Ascending aorta (tissue), 2 donors: Measurements from ENCODE around the gene STPG1. TPM values are rescaled to one million over a fixed set of nuclear protein-coding genes. Genes with fewer than 3 reads are reported as not detected.

Experiments used
- DNase-seq, 2 donors: peaks; one replicate each; pipeline ENCODE4 v3.0.0-alpha.2; 2019; ENCODE audit warnings: low spot score in 2 of 2
- H3K27ac ChIP-seq, 2 donors: fragments of 200-600 bp; sonication (generic); one replicate each; pipeline ENCODE4 v1.5.1; 2016 to 2017; ENCODE audit warnings: mild to moderate bottlenecking in 1 of 2
- H3K27me3 ChIP-seq: fragments of 200-600 bp; sonication (generic); one replicate; pipeline ENCODE4 v1.5.1; 2017
- H3K36me3 ChIP-seq, 2 donors: fragments of 200-600 bp; sonication (generic); one replicate each; pipeline ENCODE4 v1.5.1; 2016
- H3K4me1 ChIP-seq, 2 donors: fragments of 200-600 bp; sonication (generic); one replicate each; pipeline ENCODE4 v1.5.1; 2016 to 2017; ENCODE audit warnings: mild to moderate bottlenecking in 1 of 2
- H3K4me3 ChIP-seq, 2 donors: fragments of 200-600 bp; sonication (generic); one replicate each; pipeline ENCODE4 v1.5.1; 2016 to 2017; ENCODE audit warnings: mild to moderate bottlenecking in 1 of 2
- H3K9me3 ChIP-seq, 2 donors: fragments of 200-600 bp; sonication (generic); one replicate each; pipeline ENCODE4 v1.5.1; 2016
- intact Hi-C: fragments of 100-400 bp; cut with DNase I; formaldehyde crosslinking; loops from one replicate; pipeline ENCODE4 v1.15.1; 2023
- total RNA-seq: library from RNA; depleted of rRNA; stranded (reverse); fragments of >200 nt; gene quantifications from one replicate; pipeline ENCODE4 v1.1.0, GENCODE V29; 2016
- TF ChIP-seq, protein P1 (sequence below), 3 experiments: fragments of 200-600 bp in 2 of 3; fragments of 450-650 bp in 1 of 3; sonication (generic) in 2 of 3; IDR thresholded peaks; one replicate each; pipeline ENCODE4 v1.5.1; 2016 to 2019; ENCODE audit warnings: antibody characterized with exemption in 3 of 3, mild to moderate bottlenecking in 1 of 3, moderate library complexity in 1 of 3

The STPG1 gene
- total RNA-seq, 1 donor from 2014 or later = 11.0 TPM

- no peak for DNase-seq
- no peaks in the 10 kb centered on the region for H3K9me3 ChIP-seq
- no peaks in the 10 kb centered on the region for H3K36me3 ChIP-seq
- H3K27ac ChIP-seq = no peak overlapping the region
- no peaks in the 10 kb centered on the region for H3K27me3 ChIP-seq
- no peaks in the 10 kb centered on the region for H3K4me1 ChIP-seq
- TF ChIP-seq, protein P1, sequence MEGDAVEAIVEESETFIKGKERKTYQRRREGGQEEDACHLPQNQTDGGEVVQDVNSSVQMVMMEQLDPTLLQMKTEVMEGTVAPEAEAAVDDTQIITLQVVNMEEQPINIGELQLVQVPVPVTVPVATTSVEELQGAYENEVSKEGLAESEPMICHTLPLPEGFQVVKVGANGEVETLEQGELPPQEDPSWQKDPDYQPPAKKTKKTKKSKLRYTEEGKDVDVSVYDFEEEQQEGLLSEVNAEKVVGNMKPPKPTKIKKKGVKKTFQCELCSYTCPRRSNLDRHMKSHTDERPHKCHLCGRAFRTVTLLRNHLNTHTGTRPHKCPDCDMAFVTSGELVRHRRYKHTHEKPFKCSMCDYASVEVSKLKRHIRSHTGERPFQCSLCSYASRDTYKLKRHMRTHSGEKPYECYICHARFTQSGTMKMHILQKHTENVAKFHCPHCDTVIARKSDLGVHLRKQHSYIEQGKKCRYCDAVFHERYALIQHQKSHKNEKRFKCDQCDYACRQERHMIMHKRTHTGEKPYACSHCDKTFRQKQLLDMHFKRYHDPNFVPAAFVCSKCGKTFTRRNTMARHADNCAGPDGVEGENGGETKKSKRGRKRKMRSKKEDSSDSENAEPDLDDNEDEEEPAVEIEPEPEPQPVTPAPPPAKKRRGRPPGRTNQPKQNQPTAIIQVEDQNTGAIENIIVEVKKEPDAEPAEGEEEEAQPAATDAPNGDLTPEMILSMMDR (IDR thresholded peaks at IDR 0.05) = no peak
- intact Hi-C loops = no loop called here
- H3K4me3 ChIP-seq = no peak overlapping the region
These were observed 83.6 kb downstream of the STPG1 start for GRCh38 chr1:24329797-24330543.

GRCh38 chr1:24329331-24329730 lies 84.3 kb downstream of the STPG1 start:
- TF ChIP-seq, protein P1 (IDR thresholded peaks at IDR 0.05) = no peak
- no peak for DNase-seq
- intact Hi-C loops = no loop called here

GRCh38 chr1:24327891-24328290 lies 85.7 kb downstream of the STPG1 start:
- no peaks in the 10 kb centered on the region for H3K4me1 ChIP-seq
- no peak for DNase-seq
- TF ChIP-seq, protein P1 (IDR thresholded peaks at IDR 0.05) = no peak
- intact Hi-C loops = no loop called here
- no peaks in the 10 kb centered on the region for H3K36me3 ChIP-seq
- H3K27me3 ChIP-seq = no peaks in the 10 kb centered on the region
- H3K27ac ChIP-seq = no peak overlapping the region
- no peak overlapping the region for H3K4me3 ChIP-seq
- no peaks in the 10 kb centered on the region for H3K9me3 ChIP-seq

More at GRCh38 chr1:24329331-24329730, 84.3 kb downstream of the STPG1 start:
- Histone ChIP-seq H3K36me3 (no peaks in the 10 kb centered on the region), H3K27ac (no peak overlapping the region), H3K4me3 (no peak overlapping the region), H3K27me3 (no peaks in the 10 kb centered on the region), H3K9me3 (no peaks in the 10 kb centered on the region), H3K4me1 (no peaks in the 10 kb centered on the region)

DNA sequence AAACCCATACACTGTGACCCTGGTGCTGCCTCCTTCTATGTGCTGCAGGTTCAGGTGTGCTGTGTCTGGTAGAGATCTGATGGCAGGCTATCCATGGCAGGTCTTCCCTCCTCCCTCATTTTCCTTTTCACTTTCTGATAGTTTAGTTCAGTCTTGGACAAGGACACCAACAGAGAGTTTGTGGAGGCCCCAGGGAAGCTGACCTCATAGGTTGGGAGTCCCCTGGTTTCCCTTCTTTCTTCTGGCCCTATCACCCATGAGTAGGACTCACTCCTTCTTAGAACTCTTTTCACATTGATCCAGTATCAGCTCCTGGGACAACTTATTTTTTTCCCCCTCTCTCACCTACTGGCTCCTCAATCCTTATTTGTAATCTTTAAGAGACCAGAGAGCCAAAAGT lies 86.1 kb downstream of the STPG1 start:
- TF ChIP-seq, protein P1 (IDR thresholded peaks at IDR 0.05) = no peak
- intact Hi-C loops = no loop called here
- Histone ChIP-seq H3K27ac (no peak overlapping the region), H3K36me3 (no peaks in the 10 kb centered on the region), H3K27me3 (no peaks in the 10 kb centered on the region), H3K4me1 (no peaks in the 10 kb centered on the region), H3K9me3 (no peaks in the 10 kb centered on the region), H3K4me3 (no peak overlapping the region)
- DNase-seq = no peak

GRCh38 chr1:24325587-24326449 lies 87.8 kb downstream of the STPG1 start:
- TF ChIP-seq, protein P1 (IDR thresholded peaks at IDR 0.05) = no peak
- intact Hi-C loops = no loop called here
- no peak overlapping the region for H3K4me3 ChIP-seq
- no peak for DNase-seq
- H3K27ac ChIP-seq = no peak overlapping the region
- no peaks in the 10 kb centered on the region for H3K9me3 ChIP-seq
- H3K36me3 ChIP-seq = no peaks in the 10 kb centered on the region
- no peaks in the 10 kb centered on the region for H3K27me3 ChIP-seq
- H3K4me1 ChIP-seq = peaks cover 5 to 6% of the 10 kb centered on the region in 2 donors
